Activated CD8-positive, alpha-beta T cell treated with anti-CD3 and anti-CD28 coated beads for 36 hours (primary cell): ENCODE results near the gene DMKN. TPM values are rescaled to one million over a fixed set of nuclear protein-coding genes. Genes with fewer than 3 reads are reported as not detected.

ENCODE experiments used
- ATAC-seq: fragments of 200-7000 bp; cut with Tn5 transposase; one replicate; pipeline ENCODE4 v1.10.0; 2021; ENCODE audit warnings: mild to moderate bottlenecking, moderate library complexity
- CTCF ChIA-PET: fragments of 350-600 bp; sonication (Branson Sonifier 250); formaldehyde crosslinking; loops from one replicate; lab custom pipeline; 2021; ENCODE audit warnings: antibody characterized with exemption; lab: Charles Lee
- POLR2A ChIA-PET: fragments of 350-600 bp; sonication (Branson Sonifier 250); formaldehyde crosslinking; loops from one replicate; lab custom pipeline; 2021; ENCODE audit warnings: antibody characterized with exemption; lab: Charles Lee
- DNase-seq: peaks from one replicate; pipeline ENCODE4 v3.0.0-alpha.2; 2020
- H3K27ac Mint-ChIP-seq: one replicate; pipeline ENCODE4 v1.8.0; 2021; ENCODE audit warnings: mild to moderate bottlenecking, mixed read lengths
- H3K27me3 Mint-ChIP-seq: one replicate; pipeline ENCODE4 v1.8.0; 2021; ENCODE audit warnings: mixed read lengths
- H3K36me3 Mint-ChIP-seq: one replicate; pipeline ENCODE4 v1.8.0; 2021; ENCODE audit warnings: low read depth, mixed read lengths
- H3K4me1 Mint-ChIP-seq: one replicate; pipeline ENCODE4 v1.8.0; 2021; ENCODE audit warnings: low read depth, mixed read lengths
- H3K4me3 Mint-ChIP-seq: one replicate; pipeline ENCODE4 v1.8.0; 2021; ENCODE audit warnings: mild to moderate bottlenecking, moderate library complexity, mixed read lengths
- H3K9me3 Mint-ChIP-seq: one replicate; pipeline ENCODE4 v1.8.0; 2021; ENCODE audit warnings: mixed read lengths
- CTCF ChIP-seq: fragments of 200-600 bp; IDR thresholded peaks from one replicate; pipeline ENCODE4 v1.8.0; 2022; ENCODE audit warnings: antibody characterized with exemption, mild to moderate bottlenecking
- intact Hi-C: fragments of 100-400 bp; cut with micrococcal nuclease; formaldehyde crosslinking; loops from one replicate; pipeline ENCODE4 v1.10.0; 2022
- total RNA-seq, 2 experiments: library from RNA; stranded (reverse); gene quantifications; one replicate each; pipeline ENCODE4 v1.2.3, GENCODE V29; 2021

DMKN gene
- total RNA-seq, 2 experiments from 2014 or later: 0.68 to 1.1 TPM

DNA sequence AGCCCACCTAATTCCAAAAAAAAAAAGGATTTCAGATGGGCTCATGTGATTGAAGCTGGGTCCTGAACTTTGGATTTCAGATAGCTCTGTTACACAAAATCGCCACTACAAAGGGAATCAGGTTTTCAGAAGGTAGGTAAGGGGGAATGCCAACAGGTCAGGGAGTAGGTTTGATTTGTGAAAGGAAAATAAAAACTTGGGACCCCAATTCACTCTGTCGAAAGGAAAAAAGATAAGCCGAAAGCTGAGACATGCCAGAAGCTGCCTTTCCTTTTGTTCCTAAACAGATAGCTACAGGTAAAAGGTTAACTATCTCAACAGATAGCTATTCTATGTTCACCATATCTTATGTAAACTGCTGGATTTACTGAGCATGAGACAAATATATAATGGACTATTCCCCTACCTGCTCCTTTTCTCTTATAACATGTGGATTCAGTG lies 27.2 kb downstream of the DMKN start:
- H3K4me3 Mint-ChIP-seq: no peak overlapping the region
- no peaks in the 10 kb centered on the region for H3K9me3 Mint-ChIP-seq
- H3K27ac Mint-ChIP-seq: no peak overlapping the region
- CTCF ChIA-PET: interaction anchor here (0.6 to 4.0 kb wide), 6 partner anchors 9 to 776 kb away, joined by 3 to 29 read pairs (median 5); no protein-coding TSS in a partner anchor
- peaks cover 13% of the 10 kb centered on the region for H3K27me3 Mint-ChIP-seq
- no peak for TF ChIP-seq CTCF
- POLR2A ChIA-PET: interaction anchor here (0.6 to 1.6 kb wide), 3 partner anchors 38 to 272 kb away, joined by 3 read pairs; partner anchors contain the start of gene FFAR2
- intact Hi-C loops: no loop called here
- no peaks in the 10 kb centered on the region for H3K36me3 Mint-ChIP-seq
- peaks cover 10% of the 10 kb centered on the region for H3K4me1 Mint-ChIP-seq
- ATAC-seq: no peak
- DNase-seq: no peak

DNA sequence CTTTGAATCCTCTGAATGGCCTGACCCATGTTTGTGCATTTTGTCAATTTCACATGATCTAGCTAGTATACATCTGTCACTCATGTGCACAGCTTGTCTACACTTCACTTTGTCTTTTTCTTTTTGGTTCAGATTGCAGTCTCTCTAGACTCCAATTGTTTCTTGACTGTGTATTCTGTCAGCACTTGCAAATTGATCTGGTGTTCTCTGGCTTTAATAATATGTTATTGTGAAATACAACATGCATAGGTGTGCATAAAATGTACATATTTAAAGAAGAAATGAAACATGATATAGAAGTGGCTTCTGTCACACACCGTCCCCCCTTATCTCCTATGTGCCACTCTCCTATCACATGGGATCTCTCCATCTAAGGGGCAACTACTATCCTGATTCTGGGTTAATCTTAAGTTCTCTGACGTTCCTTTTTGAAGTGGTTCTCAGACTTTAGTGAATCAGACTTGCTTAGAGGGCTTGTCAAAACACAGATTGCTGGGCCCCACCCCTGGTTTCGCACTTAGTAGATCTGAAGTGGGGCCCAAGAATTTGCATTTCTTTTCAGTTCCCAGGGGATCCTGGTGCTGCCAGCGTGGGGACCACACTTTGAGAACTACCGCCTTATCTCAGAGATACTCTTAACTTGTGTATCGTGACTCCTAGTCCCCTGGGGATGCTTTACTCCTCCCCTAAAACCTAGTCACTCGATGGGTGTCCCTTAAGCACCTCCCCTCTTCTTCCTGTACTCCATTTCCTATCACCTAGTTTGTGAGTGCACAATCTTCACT lies 29.0 kb downstream of the DMKN start:
- Mint-ChIP-seq H3K27ac (no peak overlapping the region), H3K4me3 (no peak overlapping the region), H3K27me3 (peaks cover 6% of the 10 kb centered on the region), H3K36me3 (no peaks in the 10 kb centered on the region), H3K9me3 (no peaks in the 10 kb centered on the region), H3K4me1 (peaks cover 10% of the 10 kb centered on the region)
- ChIA-PET CTCF (interaction anchor here (4.0 kb wide), 1 partner anchor 11 kb away, joined by 29 read pairs; no protein-coding TSS in a partner anchor), POLR2A (interaction anchor here (1.2 kb wide), 1 partner anchor 12 kb away, joined by 3 read pairs; no protein-coding TSS in a partner anchor)
- no peak for TF ChIP-seq CTCF
- intact Hi-C loops: no loop called here
- DNase-seq (peak; percentile 24), ATAC-seq (peak; percentile 79)

- Mint-ChIP-seq H3K4me3 (no peak overlapping the region), H3K4me1 (peaks cover 9% of the 10 kb centered on the region), H3K9me3 (no peaks in the 10 kb centered on the region), H3K27ac (no peak overlapping the region), H3K36me3 (no peaks in the 10 kb centered on the region), H3K27me3 (peaks cover 6% of the 10 kb centered on the region)
- ChIA-PET POLR2A (no interaction called here), CTCF (interaction anchor here (1.0 kb wide), 1 partner anchor 12 kb away, joined by 3 read pairs; no protein-coding TSS in a partner anchor)
- DNase-seq (no peak), ATAC-seq (no peak)
- TF ChIP-seq CTCF: no peak
- intact Hi-C loops: no loop called here
Observed at GRCh38 chr19:35483089-35483488, 30.4 kb downstream of the DMKN start.

DNA sequence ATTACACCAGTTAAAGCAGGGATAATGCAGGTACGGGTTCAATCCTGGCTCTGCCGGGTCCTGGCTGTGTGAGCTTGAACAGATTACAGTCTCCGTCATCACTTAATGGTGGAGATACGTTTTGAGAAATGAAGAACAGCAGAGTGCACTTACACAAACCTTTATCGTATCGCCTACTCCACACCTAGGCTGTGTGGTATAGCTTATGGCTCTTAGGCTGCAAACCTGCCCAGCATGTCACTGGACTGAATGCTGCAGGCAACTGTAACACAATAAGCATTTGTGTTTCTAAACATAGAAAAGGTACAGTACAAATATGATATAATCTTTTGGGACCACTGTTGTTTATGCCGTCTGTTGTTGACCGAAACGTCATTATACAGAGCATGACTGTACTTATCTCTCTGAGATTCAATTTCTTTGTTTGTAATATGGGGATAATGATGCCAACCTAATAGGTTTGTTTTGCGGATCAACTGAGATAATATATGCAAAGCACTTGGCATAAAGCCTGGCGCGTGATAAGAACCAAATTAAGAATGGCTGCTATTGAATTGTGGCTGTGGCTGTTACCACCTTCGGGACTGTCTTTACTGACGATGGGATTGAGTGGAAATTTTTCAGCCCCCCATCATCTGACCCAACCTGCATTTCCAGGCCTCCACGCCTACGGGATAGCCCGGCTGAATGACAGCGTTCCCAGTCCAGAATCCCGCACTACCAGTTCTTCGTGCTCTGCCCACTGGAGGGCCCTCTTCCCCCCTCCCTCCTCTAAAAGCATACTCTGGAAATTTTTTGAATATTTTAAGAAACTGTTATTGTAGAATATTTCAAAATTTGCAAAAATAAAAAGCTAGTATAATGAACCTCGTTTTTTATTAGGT lies 34.4 kb downstream of the DMKN start:
- DNase-seq: no peak
- Mint-ChIP-seq H3K27me3 (no peaks in the 10 kb centered on the region), H3K9me3 (no peaks in the 10 kb centered on the region), H3K4me3 (no peak overlapping the region), H3K27ac (no peak overlapping the region), H3K36me3 (no peaks in the 10 kb centered on the region), H3K4me1 (no peaks in the 10 kb centered on the region)
- no peak for TF ChIP-seq CTCF
- ChIA-PET CTCF (interaction anchor here (1.1 to 2.5 kb wide), 2 partner anchors 16 to 127 kb away, joined by 5 to 12 read pairs; no protein-coding TSS in a partner anchor), POLR2A (interaction anchor here (0.7 kb wide), 1 partner anchor 504 kb away, joined by 3 read pairs; no protein-coding TSS in a partner anchor)
- intact Hi-C loops: no loop called here
- no peak for ATAC-seq
